Pancreas (tissue), 10 donors: ENCODE measurements around the gene ACVR1B. TPM values are rescaled to one million over a fixed set of nuclear protein-coding genes. Genes with fewer than 3 reads are reported as not detected.
A peak's percentile ranks its signal among the peaks of the same experiment; 100 is the strongest.

Experiments used
- ATAC-seq, 4 donors: fragments of 200-7000 bp; cut with Tn5 transposase; one replicate each; pipeline versions ENCODE4 v1.8.0 to v1.9.1; 2020; ENCODE audit warnings: mild to moderate bottlenecking in 4 of 4, moderate library complexity in 4 of 4
- DNase-seq, 6 donors: peaks; one replicate each; pipeline ENCODE4 v3.0.0-alpha.2; 2020
- FAIRE-seq: peaks from 2 replicates; lab custom pipeline; 2012; peaks lifted over from hg19 to GRCh38; lab: Jason Lieb, UNC
- H3K27ac ChIP-seq, 4 donors: fragments of 200-600 bp; sonication (generic); 1 replicate in 3 of 4; 2 replicates in 1 of 4; pipeline versions ENCODE4 v1.5.0 to v1.8.0; 2020
- H3K27me3 ChIP-seq, 4 donors: fragments of 200-600 bp; one replicate each; pipeline ENCODE4 v1.8.0; 2021
- H3K36me3 ChIP-seq, 3 donors: fragments of 200-600 bp; sonication (generic) in 1 of 3; one replicate each; pipeline versions ENCODE4 v1.5.0 to v1.8.0; 2020 to 2021
- H3K4me1 ChIP-seq, 3 donors: fragments of 200-600 bp; one replicate each; pipeline ENCODE4 v1.8.0; 2021
- H3K4me3 ChIP-seq, 4 donors: fragments of 200-600 bp; sonication (generic) in 2 of 4; one replicate each; pipeline versions ENCODE4 v1.5.0 to v1.8.0; 2020 to 2021
- H3K9me3 ChIP-seq, 4 donors: fragments of 200-600 bp; one replicate each; pipeline ENCODE4 v1.8.0; 2021
- CTCF ChIP-seq, 4 donors: fragments of 200-600 bp; sonication (generic) in 3 of 4; IDR thresholded peaks; one replicate each; pipeline versions ENCODE4 v1.5.0 to v1.8.0; 2021; ENCODE audit warnings: antibody characterized with exemption in 4 of 4
- WGBS, 2 donors: extraction: QIAGEN DNeasy Blood & Tissue Kit; methylation state at CpG; one replicate each; pipeline ENCODE4 v1.1.7; 2013; 5-methylcytosine and 5-hydroxymethylcytosine counted together
- intact Hi-C, 3 donors: fragments of 100-400 bp; cut with DNase I; formaldehyde crosslinking; loops; one replicate each; pipeline versions ENCODE4 v1.11.1 to v1.14.2; 2022
- polyA plus RNA-seq, 2 donors: library from polyadenylated mRNA; stranded (reverse); fragments of 200-250 nt; gene quantifications; one replicate each; pipeline ENCODE4 v1.2.3, GENCODE V29; 2013
- total RNA-seq, 6 donors: library from RNA; stranded (reverse); fragmentation: NEBNext Ultra II Directional in 4 of 6; extraction: Animal tissue kit (Norgen Biotek cat#: 25700) in 4 of 6; gene quantifications; one replicate each; pipeline versions ENCODE4 v1.2.1 to v1.2.4, GENCODE V29; 2021 to 2023
- donor health status: healthy with polysubstance abuse.
- donor health status: DM: no; HTN: no; CAD: no; lungs with moderate emphysema.
- donor health status: DM: no; HTN: no; CAD: no.
- donor health status: control.
- donor health status: control.
- donor health status: Bipolar disorder and iron deficiency.
- donor health status: DM: yes; HTN: yes; CAD: no.
- donor health status: DM: no; HTN: no; CAD: no.
- donor health status: DM: no; HTN: no; CAD: no.
- donor health status: DM: yes; HTN: yes; CAD: no.

ACVR1B gene
- total and polyA plus RNA-seq, 8 donors, result 16.0 to 31.4 (median 26.2) TPM

GRCh38 chr12:51906430-51907082 is 44.9 kb upstream of the ACVR1B start:
- no peak for TF ChIP-seq CTCF (IDR thresholded peaks at IDR 0.05)
- Histone ChIP-seq H3K4me1 (no peaks in the 10 kb centered on the region), H3K36me3 (no peaks in the 10 kb centered on the region), H3K27ac (peak overlapping the region in 3 of 4 donors; percentile 46 to 60 (median 55)), H3K9me3 (no peaks in the 10 kb centered on the region), H3K4me3 (peak overlapping the region in 2 of 4 donors; percentile 38 to 47), H3K27me3 (no peaks in the 10 kb centered on the region)
- WGBS, 2 donors, result 41 to 50% methylated on average over 17 to 23 of the region's 23 CpGs
- ATAC-seq, result peak in 2 of 4 donors; percentile 11 to 12
- no peak for FAIRE-seq
- DNase-seq, result peak in 2 of 6 donors; percentile 49 to 57
- intact Hi-C loops, result no loop called here

- DNase-seq (peak in 2 of 6 donors; percentile 54 to 75), ATAC-seq (peak in 2 of 4 donors; percentile 22 to 33), FAIRE-seq (no peak)
- no peak for TF ChIP-seq CTCF (IDR thresholded peaks at IDR 0.05)
- WGBS, 2 donors, result 15 to 18% methylated on average over 41 to 74 of the region's 74 CpGs
- Histone ChIP-seq H3K4me1 (no peaks in the 10 kb centered on the region), H3K27ac (peak within 1 kb of the TSS in 3 of 4 donors; percentile 46 to 60 (median 55)), H3K4me3 (peak within 1 kb of the TSS; percentile 15 to 47 (median 32)), H3K36me3 (no peaks in the 10 kb centered on the region), H3K27me3 (no peaks in the 10 kb centered on the region), H3K9me3 (no peaks in the 10 kb centered on the region)
- intact Hi-C loops, result no loop called here
Observed at GRCh38 chr12:51907083-51907855, 44.2 kb upstream of the ACVR1B start, which contains the start of gene ACVRL1. Gene ACVRL1, plus strand, starts transcription at chr12:51907504. Its CDS starts 4,971 bp downstream, at chr12:51912475.

- DNase-seq (peak in 1 of 6 donors; percentile 43), ATAC-seq (peak in 1 of 4 donors; percentile 10), FAIRE-seq (no peak)
- no peaks in the 10 kb centered on the region for H3K27me3 ChIP-seq
- TF ChIP-seq CTCF (IDR thresholded peaks at IDR 0.05), result no peak
- H3K4me1 ChIP-seq, result no peaks in the 10 kb centered on the region
- H3K27ac ChIP-seq, result peak overlapping the region in 3 of 4 donors; percentile 46 to 60 (median 55)
- peak overlapping the region in 3 of 4 donors; percentile 27 to 47 (median 38) for H3K4me3 ChIP-seq
- no peaks in the 10 kb centered on the region for H3K9me3 ChIP-seq
- H3K36me3 ChIP-seq, result no peaks in the 10 kb centered on the region
- intact Hi-C loops, result no loop called here
- 79 to 83% methylated on average over 7 of the region's 7 CpGs for WGBS, 2 donors
Observed at GRCh38 chr12:51907856-51908425, 43.6 kb upstream of the ACVR1B start.

GRCh38 chr12:51908876-51909592 is 42.5 kb upstream of the ACVR1B start:
- no peak for TF ChIP-seq CTCF (IDR thresholded peaks at IDR 0.05)
- Histone ChIP-seq H3K27ac (no peak overlapping the region), H3K9me3 (no peaks in the 10 kb centered on the region), H3K4me1 (no peaks in the 10 kb centered on the region), H3K36me3 (no peaks in the 10 kb centered on the region), H3K4me3 (no peak overlapping the region), H3K27me3 (no peaks in the 10 kb centered on the region)
- WGBS, 2 donors, result 71 to 74% methylated on average over 9 of the region's 9 CpGs
- intact Hi-C loops, result no loop called here
- DNase-seq (no peak), ATAC-seq (no peak), FAIRE-seq (no peak)
